ENCODE measurements around the gene KRTAP22-2. TPM values are rescaled to one million over a fixed set of nuclear protein-coding genes. Genes with fewer than 3 reads are reported as not detected.

The KRTAP22-2 gene
- not detected for total RNA-seq

GRCh38 chr21:30590297-30590696 lies at the start of gene KRTAP22-2:
Gene KRTAP22-2 (minus strand): TSS chr21:30590397.
- H3K4me3 ChIP-seq, result no peak within 1 kb of the TSS
- H3K4me1 ChIP-seq, result no peaks in the 10 kb centered on the region
- no peaks in the 10 kb centered on the region for H3K36me3 ChIP-seq (replicated peaks in 1 of 2; ENCODE audit: insufficient read depth in 1 of 2, low read depth in 2 of 2)
- no peaks in the 10 kb centered on the region for H3K9me3 ChIP-seq
- ATAC-seq (no peak), DNase-seq (no peak)
- no peak for TF ChIP-seq CTCF (IDR thresholded peaks at IDR 0.05)
- no peak for TF ChIP-seq POLR2A (IDR thresholded peaks at IDR 0.05)
- intact Hi-C loops (cut with DNase I), result no loop called here
- no peaks in the 10 kb centered on the region for H3K27me3 ChIP-seq
- H3K27ac ChIP-seq, result no peak within 1 kb of the TSS

- no peak for ATAC-seq
- Histone ChIP-seq H3K27ac (no peak overlapping the region), H3K9me3 (no peaks in the 10 kb centered on the region), H3K36me3 (replicated peaks in 1 of 2; ENCODE audit: insufficient read depth in 1 of 2, low read depth in 2 of 2) (no peaks in the 10 kb centered on the region), H3K4me1 (no peaks in the 10 kb centered on the region), H3K27me3 (no peaks in the 10 kb centered on the region), H3K4me3 (no peak overlapping the region)
- TF ChIP-seq CTCF (IDR thresholded peaks at IDR 0.05), result no peak
- no peak for TF ChIP-seq POLR2A (IDR thresholded peaks at IDR 0.05)
- DNase-seq, result no peak
- intact Hi-C loops (cut with DNase I), result no loop called here
- WGBS, 2 donors, result 78 to 82% methylated on average over 3 of the region's 3 CpGs
These were observed 48.5 kb upstream of the KRTAP22-2 start for GRCh38 chr21:30638686-30639085.

DNA sequence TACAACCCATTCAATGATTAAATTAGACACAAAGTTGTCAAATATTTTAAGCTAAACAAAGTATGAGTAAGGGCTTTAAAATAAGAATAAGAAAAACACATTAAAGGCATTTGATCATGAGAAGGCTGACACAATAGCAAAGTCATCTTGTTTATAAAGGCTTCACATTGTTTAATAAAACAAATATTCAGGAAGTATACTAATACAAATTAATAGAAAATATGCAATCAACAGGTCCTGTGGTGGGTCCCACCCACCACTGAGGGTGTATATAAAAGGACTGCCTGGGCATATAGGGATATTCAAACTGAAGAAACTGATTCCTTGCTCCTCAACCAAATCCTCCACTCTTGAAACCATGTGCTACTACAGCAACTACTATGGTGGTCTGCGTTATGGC lies 44.7 kb upstream of the KRTAP22-2 start, which contains the start of gene KRTAP20-2:
Gene KRTAP20-2, plus strand, starts transcription at position 301 of the 400 bp plus-strand sequence. Its CDS starts 58 bp downstream, at position 359.
- no peak for DNase-seq
- 82 to 85% methylated on average over 1 of the region's 1 CpG for WGBS, 2 donors

GRCh38 chr21:30629200-30629599 lies 39.0 kb upstream of the KRTAP22-2 start:
- whole genome bisulfite sequencing, 2 donors, result 24 to 50% methylated on average over 1 of the region's 1 CpG
- intact Hi-C loops (cut with DNase I), result no loop called here
- Histone ChIP-seq H3K9me3 (no peaks in the 10 kb centered on the region), H3K4me3 (no peak overlapping the region), H3K27me3 (no peaks in the 10 kb centered on the region), H3K4me1 (no peaks in the 10 kb centered on the region), H3K27ac (no peak overlapping the region), H3K36me3 (replicated peaks in 1 of 2; ENCODE audit: insufficient read depth in 1 of 2, low read depth in 2 of 2) (no peaks in the 10 kb centered on the region)
- ATAC-seq (no peak), DNase-seq (no peak)
- TF ChIP-seq CTCF (IDR thresholded peaks at IDR 0.05), result no peak
- no peak for TF ChIP-seq POLR2A (IDR thresholded peaks at IDR 0.05)

More for the DNA sequence above, 44.7 kb upstream of the KRTAP22-2 start, which contains the start of gene KRTAP20-2:
- no peak for TF ChIP-seq CTCF (IDR thresholded peaks at IDR 0.05)
- no peak for TF ChIP-seq POLR2A (IDR thresholded peaks at IDR 0.05)
- Histone ChIP-seq H3K36me3 (replicated peaks in 1 of 2; ENCODE audit: insufficient read depth in 1 of 2, low read depth in 2 of 2) (no peaks in the 10 kb centered on the region), H3K27me3 (no peaks in the 10 kb centered on the region), H3K27ac (no peak within 1 kb of the TSS), H3K4me3 (no peak within 1 kb of the TSS), H3K4me1 (no peaks in the 10 kb centered on the region), H3K9me3 (no peaks in the 10 kb centered on the region)
- intact Hi-C loops (cut with DNase I), result no loop called here
- ATAC-seq, result no peak

DNA sequence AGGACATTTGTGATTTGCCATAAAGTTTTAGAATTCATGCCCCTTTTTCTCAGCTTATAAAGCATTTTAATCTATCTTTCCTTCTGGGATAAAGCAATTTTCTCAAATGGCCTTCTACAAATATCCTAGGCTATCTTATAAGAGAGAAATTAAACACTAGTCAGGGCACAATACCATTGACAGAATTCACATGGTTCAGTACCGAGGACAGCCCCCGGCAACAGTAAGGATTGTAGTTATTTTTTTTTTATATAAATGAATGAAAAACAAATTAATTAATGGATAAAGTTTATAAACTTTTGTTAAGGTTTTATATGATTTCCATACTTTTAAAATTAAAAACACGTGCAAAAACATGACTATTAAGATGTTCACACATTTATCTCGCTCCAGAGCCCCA lies 37.9 kb upstream of the KRTAP22-2 start:
- DNase-seq (no peak), ATAC-seq (no peak)
- TF ChIP-seq CTCF (IDR thresholded peaks at IDR 0.05) (no peak), POLR2A (IDR thresholded peaks at IDR 0.05) (no peak)
- WGBS, 2 donors, result 67 to 80% methylated on average over 4 of the region's 4 CpGs
- H3K9me3 ChIP-seq, result no peaks in the 10 kb centered on the region
- no peaks in the 10 kb centered on the region for H3K36me3 ChIP-seq (replicated peaks in 1 of 2; ENCODE audit: insufficient read depth in 1 of 2, low read depth in 2 of 2)
- H3K4me1 ChIP-seq, result no peaks in the 10 kb centered on the region
- no peaks in the 10 kb centered on the region for H3K27me3 ChIP-seq
- H3K4me3 ChIP-seq, result no peak overlapping the region
- H3K27ac ChIP-seq, result no peak overlapping the region
- intact Hi-C loops (cut with DNase I), result no loop called here
